ENCODE results near the gene UBE2H.

The UBE2H gene

GRCh38 chr7:129853661-129854268 is 99.0 kb downstream of the UBE2H start:
- no peak overlapping the region for H3K4me3 ChIP-seq (ENCODE audit: control insufficient read depth, low read depth, low read length)
- TF ChIP-seq, protein P1, sequence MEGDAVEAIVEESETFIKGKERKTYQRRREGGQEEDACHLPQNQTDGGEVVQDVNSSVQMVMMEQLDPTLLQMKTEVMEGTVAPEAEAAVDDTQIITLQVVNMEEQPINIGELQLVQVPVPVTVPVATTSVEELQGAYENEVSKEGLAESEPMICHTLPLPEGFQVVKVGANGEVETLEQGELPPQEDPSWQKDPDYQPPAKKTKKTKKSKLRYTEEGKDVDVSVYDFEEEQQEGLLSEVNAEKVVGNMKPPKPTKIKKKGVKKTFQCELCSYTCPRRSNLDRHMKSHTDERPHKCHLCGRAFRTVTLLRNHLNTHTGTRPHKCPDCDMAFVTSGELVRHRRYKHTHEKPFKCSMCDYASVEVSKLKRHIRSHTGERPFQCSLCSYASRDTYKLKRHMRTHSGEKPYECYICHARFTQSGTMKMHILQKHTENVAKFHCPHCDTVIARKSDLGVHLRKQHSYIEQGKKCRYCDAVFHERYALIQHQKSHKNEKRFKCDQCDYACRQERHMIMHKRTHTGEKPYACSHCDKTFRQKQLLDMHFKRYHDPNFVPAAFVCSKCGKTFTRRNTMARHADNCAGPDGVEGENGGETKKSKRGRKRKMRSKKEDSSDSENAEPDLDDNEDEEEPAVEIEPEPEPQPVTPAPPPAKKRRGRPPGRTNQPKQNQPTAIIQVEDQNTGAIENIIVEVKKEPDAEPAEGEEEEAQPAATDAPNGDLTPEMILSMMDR (conservative IDR thresholded peaks at IDR 0.05; ENCODE audit: control insufficient read depth, insufficient read depth, low read depth, low read length), result no peak
- DNase-seq (ENCODE audit: low read depth), result peak; percentile 73

- H3K4me3 ChIP-seq (ENCODE audit: control insufficient read depth, low read depth, low read length), result no peak overlapping the region
- TF ChIP-seq, protein P1 (conservative IDR thresholded peaks at IDR 0.05; ENCODE audit: control insufficient read depth, insufficient read depth, low read depth, low read length), result no peak
- DNase-seq (ENCODE audit: low read depth), result no peak
Observed at GRCh38 chr7:129851809-129852208, 101.0 kb downstream of the UBE2H start.

DNA sequence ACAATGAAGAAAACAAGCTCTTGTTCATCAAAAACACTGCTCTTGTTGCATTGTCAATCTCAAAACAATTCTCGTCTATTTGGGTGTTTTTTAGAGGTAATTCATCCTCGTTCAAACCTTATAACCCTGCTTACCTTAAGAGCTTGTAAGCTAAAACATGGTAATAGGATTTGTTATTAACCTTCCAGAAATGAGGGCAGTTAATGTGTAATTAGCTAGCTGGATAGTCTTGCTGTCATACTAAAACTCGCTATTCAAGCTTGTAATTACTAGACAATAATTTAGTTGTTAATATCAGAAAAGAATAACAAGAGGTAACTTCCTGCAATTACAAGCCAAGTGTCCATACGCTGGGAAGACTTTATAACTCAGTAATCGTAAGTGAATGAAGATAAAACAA is 101.6 kb downstream of the UBE2H start:
- no peak for DNase-seq (ENCODE audit: low read depth)
- TF ChIP-seq, protein P1 (conservative IDR thresholded peaks at IDR 0.05; ENCODE audit: control insufficient read depth, insufficient read depth, low read depth, low read length), result no peak
- no peak overlapping the region for H3K4me3 ChIP-seq (ENCODE audit: control insufficient read depth, low read depth, low read length)

GRCh38 chr7:129848436-129848835 is 104.3 kb downstream of the UBE2H start:
- no peak overlapping the region for H3K4me3 ChIP-seq (ENCODE audit: control insufficient read depth, low read depth, low read length)
- TF ChIP-seq, protein P1 (conservative IDR thresholded peaks at IDR 0.05; ENCODE audit: control insufficient read depth, insufficient read depth, low read depth, low read length), result no peak
- DNase-seq (ENCODE audit: low read depth), result peak; percentile 59

DNA sequence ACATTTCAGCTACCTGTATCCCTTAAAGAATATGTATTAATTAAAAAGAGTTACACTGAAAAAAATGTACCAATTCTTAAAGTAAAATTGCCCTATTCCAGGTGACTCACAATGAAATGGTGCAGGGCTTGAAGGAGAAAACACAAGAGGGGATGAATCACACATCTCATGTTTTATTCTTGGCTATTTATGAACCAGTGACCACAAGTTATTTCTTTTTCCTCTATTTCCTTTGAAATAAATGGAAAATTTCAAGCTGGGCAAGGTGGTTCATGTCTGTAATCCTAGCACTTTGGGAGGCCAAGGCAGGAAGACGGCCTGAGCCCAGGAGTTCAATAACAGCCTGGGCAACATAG is 106.8 kb downstream of the UBE2H start:
- H3K4me3 ChIP-seq (ENCODE audit: control insufficient read depth, low read depth, low read length), result no peak overlapping the region
- peak; percentile 92 for DNase-seq (ENCODE audit: low read depth)
- TF ChIP-seq, protein P1 (conservative IDR thresholded peaks at IDR 0.05; ENCODE audit: control insufficient read depth, insufficient read depth, low read depth, low read length), result no peak

- no peak overlapping the region for H3K4me3 ChIP-seq (ENCODE audit: control insufficient read depth, low read depth, low read length)
- DNase-seq (ENCODE audit: low read depth), result peak; percentile 86
- TF ChIP-seq, protein P1 (conservative IDR thresholded peaks at IDR 0.05; ENCODE audit: control insufficient read depth, insufficient read depth, low read depth, low read length), result no peak
Observed at GRCh38 chr7:129845178-129845971, 107.4 kb downstream of the UBE2H start.

Data from fibroblast of mammary gland (primary cell).